GM19467 (cell line): ENCODE measurements around the gene CTPS1.

Source experiments
- ATAC-seq: cut with Tn5 transposase; IDR thresholded peaks from one replicate; pipeline ENCODE4 v1.9.1; 2021; ENCODE audit warnings: mild to moderate bottlenecking, moderate library complexity; ENCODE audit not compliant: unreplicated experiment

Gene CTPS1

DNA sequence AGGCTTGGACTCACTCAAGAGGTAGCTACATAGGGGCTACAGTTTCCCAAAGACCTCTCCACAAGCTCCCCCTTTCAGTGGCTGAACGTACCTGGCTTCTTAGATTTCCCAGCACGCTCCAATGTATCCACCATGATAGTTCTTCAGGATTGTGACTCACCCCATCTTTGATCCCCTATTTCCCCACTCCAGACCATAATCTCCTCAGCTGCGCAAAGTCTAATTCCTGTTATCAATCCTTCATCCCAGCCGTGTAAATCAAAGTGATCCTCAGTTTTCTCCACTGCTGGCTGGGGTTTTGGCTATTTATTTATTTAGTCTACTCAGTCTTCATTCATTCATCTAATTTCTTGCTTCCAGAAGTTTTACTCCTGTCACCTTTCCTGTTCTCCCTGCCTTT, 13.1 kb upstream of the CTPS1 start:
- no peak for ATAC-seq

DNA sequence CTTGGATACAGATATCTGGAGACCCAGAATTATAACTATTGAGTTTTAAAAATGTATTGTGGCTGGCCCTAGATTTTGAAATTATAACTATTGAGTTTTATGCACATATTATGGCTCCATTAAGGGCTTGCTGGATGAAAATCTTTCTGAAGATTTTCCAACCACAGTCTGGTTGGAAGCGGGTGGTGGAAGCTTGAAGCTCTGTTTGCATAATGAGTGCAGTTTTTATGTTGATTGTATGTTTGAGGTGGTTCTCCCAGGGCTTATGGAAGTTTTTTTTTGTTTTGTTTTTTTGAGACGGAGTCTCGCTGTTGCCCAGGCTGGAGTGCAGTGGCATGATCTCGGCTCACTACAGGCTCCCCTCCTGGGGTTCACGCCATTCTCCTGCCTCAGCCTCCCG, 10.1 kb upstream of the CTPS1 start:
- no peak for ATAC-seq

DNA sequence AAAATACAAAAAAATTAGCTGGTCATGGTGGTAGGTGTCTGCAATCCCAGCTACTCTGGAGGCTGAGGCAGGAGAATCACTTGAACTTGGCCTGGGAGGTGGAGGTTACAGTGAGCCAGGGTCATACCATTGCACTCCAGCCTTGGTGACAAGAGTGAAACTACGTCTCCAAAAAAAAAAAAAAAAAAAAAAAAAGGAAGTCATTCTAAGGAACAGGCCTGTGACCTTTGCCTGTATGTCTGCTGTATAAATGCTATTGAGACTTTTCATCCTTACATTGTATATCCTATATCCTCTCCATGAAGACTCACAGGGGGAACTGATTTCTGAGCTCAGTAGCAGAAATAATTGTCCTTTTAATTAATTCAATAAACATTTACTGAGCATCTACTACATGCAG, 7.5 kb upstream of the CTPS1 start:
- ATAC-seq: no peak

DNA sequence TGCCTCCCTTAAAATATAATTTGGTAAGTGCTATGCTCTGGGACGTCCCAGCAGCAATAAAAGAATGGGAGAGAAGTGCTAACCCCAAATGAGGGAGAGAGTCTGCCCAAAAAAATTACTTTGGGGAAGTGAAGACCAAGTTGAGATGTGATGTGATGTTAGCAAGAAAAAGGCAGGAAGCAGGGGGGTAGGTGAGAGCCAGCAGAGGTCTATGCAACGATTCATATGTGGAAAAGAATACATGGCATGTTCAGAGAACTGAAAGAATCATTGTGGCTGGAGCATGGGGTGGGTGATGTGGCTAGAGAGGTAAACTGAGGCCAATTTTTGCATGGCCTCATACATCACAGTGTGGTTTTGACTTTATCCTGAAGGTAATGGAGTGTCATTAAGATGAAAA, 5.6 kb upstream of the CTPS1 start:
- no peak for ATAC-seq

DNA sequence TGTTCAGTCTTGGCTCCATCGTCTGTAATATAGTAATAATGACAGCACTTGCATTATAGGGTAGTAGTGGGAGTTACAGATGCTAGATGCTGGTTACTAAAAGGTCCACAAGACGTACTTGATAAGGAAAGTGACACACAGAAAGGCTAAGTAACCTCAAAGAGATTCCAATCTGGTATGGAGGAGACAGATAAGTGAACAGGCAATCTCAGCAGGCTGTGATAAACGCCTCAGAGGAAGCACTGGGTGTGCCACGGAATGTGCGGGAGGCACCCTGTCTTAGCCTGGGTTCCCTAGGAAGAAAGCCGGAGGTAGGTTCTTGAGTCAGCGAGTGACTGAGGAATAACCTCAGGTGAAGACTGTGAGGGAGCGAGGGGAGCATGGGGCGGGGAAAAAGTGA, 4.6 kb upstream of the CTPS1 start:
- no peak for ATAC-seq

DNA sequence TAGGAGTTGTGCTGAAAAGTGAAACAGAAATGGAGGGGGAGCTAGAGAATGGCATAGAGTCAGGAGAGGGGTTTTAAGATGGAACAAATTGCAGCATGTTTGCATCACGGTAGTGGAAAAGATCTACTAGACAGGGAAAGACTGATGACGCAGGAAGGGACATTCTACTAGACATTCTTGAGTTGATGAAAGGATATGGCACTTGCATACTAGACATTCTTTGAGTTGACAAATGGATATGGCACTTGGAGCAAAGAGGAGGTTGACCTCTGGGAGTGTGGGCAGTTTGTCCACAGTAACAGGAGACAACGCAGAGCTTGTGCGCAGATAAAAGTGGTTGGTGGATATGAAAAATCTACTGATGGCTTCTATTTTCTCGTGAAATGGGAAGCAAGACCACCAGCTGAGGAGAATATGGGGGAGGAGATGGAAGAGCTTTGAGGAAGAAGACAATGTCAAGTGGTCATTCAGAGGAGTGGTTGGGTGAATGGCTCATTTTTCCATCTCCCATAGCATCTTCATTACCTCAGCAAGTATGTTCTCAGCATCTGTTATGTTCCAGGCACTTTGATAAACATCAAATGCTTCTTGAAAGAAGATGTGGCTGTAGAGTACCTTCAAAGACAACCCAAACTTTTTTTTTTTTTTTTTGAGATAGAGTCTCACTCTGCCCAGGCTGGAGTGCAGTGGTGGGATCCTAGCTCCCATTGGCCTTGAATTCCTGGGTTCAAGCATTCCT, 2.4 kb upstream of the CTPS1 start:
- no peak for ATAC-seq

DNA sequence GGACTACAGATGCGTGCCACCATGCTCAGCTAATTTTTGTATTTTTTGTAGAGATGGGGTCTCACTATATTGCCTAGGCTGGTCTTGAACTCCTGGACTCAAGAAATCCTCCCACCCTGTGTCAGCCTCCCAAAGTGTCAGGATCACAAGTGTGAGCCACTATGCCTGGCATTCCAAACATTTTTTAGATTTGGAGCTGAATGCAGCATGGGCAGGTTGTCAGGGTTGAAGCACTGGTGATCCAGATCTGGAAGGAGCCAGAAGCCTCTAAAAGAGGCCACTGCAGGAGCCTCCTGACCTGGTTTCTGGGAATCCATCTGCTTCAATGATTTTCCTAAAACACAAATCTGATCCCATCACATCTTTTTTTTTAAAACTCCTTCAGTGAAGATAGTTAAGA, 1.8 kb upstream of the CTPS1 start:
- no peak for ATAC-seq

DNA sequence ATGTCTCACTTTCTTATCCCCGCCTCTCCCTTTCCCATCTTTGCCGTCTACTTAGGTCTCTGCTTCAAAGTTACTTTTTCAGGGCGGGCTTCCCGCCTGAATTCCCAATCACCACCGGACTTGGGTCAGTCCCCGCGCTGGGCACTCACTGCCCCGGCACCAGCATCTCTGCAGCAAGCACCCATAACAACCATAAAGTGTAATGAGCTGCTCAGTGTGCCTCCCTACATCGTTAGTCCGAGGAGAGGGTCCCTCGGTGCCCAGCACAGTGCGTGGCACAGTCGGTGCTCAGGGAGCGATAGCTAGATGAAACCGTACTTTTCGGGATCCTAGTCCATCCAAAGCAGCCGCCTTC, 633 bp upstream of the CTPS1 start:
- ATAC-seq: no peak

DNA sequence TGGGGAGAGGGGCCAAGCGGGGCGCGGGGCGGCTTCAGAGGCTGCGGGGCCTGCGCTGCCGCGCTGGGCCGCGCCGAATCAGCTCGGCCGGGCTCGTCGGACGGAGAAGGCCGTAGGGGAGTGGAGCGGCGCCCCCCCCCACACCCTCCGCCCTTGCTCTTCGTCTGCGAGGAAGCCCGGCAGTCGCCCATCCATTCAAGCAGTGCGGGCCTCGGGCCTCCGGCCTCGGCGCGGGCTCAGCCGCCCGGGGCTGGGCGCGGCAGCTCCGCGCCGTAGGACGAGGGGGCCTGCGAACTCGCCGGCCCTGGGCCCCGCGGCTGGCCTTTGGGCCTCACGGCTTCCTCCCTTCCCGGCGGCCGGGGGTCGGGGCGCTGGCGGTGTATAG, 564 bp downstream of the CTPS1 start:
- ATAC-seq: peak; percentile 23

DNA sequence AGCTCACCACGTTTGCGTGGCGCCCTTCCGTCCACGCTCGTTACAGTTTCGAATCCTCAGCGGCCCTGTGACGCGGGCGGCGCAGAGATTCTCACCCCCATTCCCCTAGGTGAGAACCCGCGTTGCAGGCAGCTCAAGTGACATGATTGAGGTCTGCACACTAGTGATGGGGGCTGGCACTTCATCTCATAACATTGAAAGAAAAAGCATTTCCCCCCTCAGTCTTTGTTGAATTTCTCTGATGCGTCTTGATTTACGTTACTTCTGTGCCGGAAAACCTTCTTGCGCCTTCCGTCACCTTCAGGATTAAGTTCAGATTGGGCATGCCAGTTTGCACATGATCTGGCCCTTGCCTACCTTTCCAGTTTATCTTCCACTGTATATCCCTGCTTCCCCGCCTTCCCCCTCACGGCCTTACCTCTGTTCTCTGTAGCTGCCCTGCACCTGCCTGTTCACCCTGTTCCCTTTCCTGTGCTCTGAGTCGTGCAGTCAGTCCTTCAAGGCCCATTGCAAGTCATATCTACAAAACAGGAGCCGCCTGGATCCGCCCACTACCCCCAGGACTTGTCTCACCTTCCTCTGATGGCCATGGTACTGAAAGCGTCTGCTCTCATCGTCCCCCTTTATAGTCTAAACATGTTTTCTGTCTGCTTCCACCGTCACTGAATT, 1.1 kb downstream of the CTPS1 start:
- no peak for ATAC-seq

DNA sequence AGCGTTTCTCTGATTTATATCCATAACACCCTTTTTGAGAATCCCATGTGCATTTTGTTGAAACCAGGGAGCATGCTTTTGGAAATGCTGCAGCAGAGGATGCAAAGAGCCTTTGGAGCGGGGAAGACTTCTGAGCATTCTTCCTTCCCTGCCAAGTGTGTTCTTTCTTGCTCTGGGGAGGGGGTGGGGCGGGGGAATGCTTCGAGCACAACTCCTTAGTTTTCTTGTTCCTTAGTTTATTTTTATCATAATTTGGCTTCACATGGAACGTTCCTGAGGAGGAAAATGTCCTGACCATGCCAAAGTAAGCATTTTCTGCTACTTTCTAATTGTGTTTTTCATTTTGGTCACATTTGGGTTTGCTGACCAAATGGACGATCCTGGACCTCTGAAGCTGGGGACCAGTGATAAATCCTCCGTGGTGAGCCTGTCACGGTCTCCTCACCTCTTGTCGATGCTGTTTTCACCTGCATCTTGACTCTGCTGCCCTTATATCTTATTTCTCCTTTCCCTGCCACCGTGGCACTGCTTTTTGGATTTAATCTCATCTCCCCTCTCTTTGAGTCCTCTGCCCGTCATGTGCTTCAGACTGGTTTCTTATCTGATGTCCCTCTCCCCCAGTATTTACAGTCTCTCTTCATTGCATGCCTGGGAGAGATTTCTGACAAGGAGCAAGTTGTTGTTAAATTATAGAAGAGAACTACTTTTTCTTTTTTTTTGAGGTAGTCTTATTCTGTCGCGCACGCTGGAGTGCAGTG, 2.4 kb downstream of the CTPS1 start:
- ATAC-seq: no peak

DNA sequence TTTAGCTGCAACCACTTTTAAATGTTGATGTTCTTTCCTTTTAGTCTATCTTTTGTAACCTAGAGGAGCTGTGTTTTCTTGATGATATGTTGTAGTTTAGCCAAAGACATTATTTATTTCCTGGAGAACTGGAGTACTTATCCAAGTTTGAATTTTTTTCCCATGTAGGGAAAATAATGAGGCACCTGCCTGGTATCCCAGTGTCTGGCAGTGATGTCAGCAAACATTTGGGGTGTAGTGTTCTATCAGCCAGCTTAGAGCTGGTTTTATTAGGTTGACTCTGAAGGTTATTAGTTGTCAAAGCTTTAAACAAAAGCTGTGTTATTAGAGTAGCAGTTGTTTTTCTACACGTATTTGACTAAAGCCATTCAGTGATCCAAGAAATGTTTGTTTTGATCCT, 3.2 kb downstream of the CTPS1 start:
- no peak for ATAC-seq

DNA sequence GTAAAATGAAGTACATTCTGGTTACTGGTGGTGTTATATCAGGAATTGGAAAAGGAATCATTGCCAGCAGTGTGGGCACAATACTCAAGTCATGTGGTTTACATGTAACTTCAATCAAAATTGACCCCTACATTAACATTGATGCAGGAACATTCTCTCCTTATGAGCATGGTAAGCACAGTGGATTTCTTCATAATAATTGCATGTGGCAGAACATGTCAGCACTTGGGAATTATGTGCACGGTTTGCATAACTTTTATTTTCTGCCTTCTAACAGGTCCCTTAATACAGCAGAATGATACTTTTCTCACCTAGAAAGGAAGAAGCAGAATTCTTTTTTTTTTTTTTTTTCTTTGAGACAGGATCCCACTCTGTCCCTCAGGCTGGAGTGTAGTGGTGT, 3.8 kb downstream of the CTPS1 start:
- no peak for ATAC-seq

DNA sequence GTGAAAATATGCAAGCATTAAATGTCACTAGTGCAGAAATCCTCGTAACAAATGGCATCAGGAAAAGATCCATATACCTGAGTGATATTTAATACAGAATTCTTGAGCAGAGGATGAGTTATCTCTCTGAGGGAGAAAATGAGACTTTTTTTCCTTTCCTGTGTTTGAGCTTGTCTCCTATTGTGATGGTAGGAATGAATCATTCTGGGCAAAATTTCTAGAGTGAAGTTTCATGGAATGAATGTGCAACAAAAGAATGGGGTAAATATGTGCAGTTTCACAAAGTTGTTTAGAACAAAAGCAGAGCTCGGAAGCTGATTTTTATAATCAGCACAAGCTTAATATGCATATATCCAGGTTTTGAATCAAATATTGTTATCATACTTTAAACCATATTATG, 4.6 kb downstream of the CTPS1 start:
- no peak for ATAC-seq

DNA sequence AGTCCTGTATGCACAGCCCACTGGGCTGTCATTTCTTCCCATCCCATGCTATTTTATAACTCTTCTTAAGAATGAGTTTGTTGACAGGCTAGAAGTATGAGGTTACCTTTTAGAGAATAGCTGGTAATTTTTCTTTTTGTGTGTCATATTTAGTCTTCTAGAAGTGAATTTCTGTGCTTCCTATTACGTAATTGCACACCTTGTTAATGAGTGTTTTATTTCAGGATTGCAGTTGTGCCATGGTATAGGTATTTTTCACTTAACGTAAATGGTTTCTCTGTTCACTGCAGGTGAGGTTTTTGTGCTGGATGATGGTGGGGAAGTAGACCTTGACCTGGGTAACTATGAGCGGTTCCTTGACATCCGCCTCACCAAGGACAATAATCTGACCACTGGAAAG, 5.0 kb downstream of the CTPS1 start:
- ATAC-seq: no peak

DNA sequence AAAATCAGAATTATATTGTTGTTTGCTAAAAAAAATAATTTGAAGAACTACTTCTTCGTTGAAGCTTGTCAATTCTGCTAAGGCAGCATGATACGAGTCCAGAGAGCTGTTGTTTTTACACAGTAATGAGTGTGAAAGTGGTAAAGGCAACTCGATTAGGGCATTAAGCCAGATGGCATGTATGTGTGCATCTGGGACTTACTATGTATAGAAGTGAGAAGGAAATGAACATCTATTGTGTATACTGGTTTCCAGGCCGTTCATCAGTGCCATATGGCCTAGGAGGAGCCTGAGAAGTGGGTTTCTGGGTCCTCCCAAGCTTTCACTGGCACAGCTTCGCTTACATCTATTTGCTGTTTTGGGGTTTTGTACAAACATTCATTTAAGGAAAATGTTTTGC, 5.7 kb downstream of the CTPS1 start:
- ATAC-seq: no peak

DNA sequence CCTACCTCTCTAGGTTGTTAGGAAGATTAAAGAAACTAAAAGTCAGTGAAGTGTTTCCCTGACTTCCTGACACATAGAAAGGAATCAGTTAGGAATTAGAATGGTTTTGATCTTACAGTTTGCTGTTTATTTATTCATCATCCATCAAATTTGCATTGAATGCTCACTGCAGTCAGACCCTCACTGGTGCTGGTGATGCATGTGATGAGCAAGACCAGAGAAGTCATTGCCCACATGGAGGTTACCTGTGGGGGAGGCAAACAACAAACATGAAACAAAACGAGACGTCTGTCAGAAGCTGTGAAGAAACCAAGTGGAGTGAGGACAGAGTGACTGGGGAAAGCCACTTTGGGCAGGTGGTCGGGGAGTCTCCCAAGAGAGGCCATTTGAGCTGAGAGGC, 6.4 kb downstream of the CTPS1 start:
- no peak for ATAC-seq

DNA sequence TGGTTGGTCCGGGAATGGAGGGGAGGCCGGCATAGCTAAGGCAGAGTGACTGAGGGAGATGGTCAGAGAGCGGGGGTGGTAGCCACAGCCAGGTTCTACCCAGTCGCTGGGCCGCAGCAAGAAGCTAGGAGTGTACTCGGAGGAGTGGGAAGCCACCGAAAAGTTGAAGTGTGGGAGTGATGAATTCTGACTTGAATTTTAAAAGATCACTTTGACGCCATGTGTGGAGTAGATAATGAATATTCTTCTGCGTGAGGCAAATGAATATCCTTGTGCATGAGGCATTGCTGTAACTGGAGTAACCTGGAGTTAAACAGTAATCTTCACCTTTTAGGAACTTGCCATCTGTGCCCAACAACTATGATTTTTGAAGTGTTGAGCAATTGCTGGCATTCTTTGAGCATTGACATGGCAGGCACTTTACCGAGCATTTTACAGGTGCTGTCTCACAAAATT, 6.9 kb downstream of the CTPS1 start:
- ATAC-seq: no peak

DNA sequence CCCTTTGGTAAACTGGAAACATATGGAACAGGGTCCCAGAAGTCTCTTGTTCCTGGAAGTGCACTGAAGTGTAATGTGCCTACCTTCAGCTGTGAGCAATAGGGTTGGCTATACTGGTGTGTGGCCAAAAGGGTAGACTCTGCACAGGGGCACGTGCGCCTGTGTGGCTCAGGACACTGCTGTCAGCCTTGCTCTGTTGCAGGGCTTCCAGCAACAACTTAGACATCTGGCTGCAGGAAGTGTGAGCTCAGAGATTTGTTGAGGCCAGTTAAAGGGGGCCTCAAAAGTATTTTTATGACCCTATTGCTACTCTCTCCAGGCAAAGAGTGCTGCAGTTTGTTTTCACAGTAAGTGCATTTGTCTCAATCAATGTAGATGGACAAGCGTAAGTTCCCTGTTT, 7.5 kb downstream of the CTPS1 start:
- ATAC-seq: no peak

DNA sequence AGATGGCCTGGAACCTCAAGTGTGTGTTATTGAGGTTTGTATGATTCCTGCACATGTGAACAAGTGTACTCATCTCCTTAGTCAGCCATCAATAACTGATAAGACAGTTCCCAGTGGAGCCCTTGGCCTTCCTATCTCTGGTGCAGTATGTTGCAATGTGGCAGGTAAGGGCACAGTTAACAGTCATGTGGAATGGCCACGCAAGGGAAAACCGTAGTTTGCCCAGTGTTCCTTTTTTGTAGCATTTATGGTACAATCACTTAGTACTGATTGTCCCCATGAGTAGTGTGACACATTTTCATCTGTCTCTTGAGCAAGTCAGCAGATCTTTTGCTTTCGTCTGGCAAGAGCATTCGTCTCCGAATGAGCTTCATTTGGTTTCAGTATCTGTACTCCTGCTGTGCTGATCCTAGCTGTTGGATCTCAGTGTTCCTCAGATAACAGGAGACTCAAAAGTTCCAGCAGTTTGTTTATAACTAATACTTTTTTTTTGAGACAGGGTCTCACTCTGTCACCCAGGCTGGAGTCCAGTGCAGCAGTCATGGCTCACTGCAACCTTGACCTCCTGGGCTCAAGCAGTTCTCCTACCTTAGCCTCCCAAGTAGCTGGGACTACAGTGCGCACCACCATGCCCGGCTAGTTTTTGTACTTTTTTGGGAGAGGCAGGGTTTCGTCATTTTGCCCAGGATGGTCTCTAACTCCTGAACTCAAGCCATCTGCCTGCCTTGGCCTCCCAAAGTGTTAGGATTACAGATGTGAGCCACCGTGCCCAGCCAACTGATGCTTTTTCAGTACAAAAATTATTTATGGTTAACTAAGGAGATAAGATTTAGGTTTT, 8.2 kb downstream of the CTPS1 start:
- ATAC-seq: no peak

DNA sequence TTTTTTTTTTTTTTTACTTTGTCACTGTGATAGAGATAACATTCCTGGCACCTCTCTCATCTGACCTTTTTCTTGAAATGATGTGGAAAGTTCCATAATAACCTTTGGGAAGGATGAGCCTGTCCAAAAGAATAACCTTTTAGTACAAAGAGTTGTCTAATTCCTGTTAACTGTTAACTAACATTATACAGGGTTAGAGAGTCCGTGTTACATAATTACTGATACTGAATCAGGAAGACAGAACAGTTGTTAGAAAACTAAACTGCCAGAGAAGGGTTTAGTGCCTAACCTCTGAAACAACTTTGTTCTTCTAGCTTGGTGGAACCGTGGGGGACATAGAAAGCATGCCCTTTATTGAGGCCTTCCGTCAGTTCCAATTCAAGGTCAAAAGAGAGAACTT, 8.8 kb downstream of the CTPS1 start:
- no peak for ATAC-seq
